ENCODE measurements around the gene RASGRF2.

The RASGRF2 gene

GRCh38 chr5:81162501-81162900 is 202.3 kb downstream of the RASGRF2 start:
- H3K27ac ChIP-seq = no peak overlapping the region
- DNase-seq (ENCODE audit: low read depth, low spot score) = peak; percentile 6

GRCh38 chr5:81163651-81164050 is 203.5 kb downstream of the RASGRF2 start:
- no peak overlapping the region for H3K27ac ChIP-seq
- no peak for DNase-seq (ENCODE audit: low read depth, low spot score)

DNA sequence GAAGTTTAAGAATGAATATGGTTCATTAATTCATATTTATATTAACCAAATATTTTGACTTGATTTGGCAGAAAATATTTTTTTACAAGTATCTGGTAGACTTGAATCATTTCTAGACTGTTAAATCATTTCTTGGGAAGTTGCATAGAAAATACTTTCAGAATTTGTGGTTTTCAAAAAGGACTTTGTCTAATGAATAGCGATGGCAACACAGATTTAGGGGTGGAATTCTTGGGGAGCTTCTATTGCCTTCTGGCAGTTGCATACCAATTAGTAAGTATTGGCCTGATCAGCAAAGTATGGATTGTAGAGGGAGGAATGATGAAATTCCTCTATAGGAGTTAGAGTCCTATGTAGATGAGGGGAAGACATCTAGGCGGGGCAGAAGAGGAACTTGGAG is 204.3 kb downstream of the RASGRF2 start:
- no peak for DNase-seq (ENCODE audit: low read depth, low spot score)
- no peak overlapping the region for H3K27ac ChIP-seq

DNA sequence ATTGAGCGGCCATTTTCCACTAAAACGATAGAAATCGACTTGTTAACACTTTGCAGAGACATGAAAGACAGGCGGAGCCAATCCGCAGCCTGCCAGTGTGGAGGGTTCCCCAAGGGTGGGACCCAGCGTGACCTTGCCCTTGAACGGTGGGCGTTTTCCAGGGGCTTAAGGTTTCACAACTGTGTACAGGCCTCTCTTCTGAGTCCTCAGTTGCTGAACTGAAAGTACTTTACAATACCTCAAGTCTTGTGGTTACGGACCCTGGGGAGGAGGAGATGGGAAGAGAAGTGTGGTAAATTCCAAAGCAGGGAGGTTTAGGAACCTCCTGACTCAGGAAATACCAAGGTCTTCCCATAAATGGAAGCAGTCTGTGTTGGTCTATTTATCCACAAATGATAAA is 204.8 kb downstream of the RASGRF2 start:
- no peak for DNase-seq (ENCODE audit: low read depth, low spot score)

GRCh38 chr5:81165493-81166119 is 205.4 kb downstream of the RASGRF2 start:
- no peak overlapping the region for H3K27ac ChIP-seq
- peak; percentile 14 for DNase-seq (ENCODE audit: low read depth, low spot score)

More for the DNA sequence above, 204.8 kb downstream of the RASGRF2 start:
- no peak overlapping the region for H3K27ac ChIP-seq

DNA sequence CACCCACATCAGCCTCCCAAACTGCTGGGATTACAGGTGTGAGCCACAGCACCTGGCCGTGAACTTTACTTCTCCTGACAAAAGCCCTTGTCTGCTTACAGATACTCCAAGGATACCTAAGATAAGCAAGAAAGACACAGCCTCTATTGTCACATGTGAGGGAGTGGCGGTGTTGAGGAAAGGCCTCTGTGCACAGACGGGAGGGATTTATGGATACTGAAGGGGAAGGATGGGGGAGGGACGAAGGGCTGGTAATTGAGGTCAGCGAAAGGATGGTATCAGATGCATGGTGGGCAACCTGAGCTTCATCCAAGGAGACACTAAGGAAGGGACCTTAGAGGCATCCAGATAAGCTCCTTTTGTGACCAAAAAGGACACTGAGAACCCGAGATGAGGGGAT is 206.3 kb downstream of the RASGRF2 start:
- no peak overlapping the region for H3K27ac ChIP-seq
- DNase-seq (ENCODE audit: low read depth, low spot score) = no peak

DNA sequence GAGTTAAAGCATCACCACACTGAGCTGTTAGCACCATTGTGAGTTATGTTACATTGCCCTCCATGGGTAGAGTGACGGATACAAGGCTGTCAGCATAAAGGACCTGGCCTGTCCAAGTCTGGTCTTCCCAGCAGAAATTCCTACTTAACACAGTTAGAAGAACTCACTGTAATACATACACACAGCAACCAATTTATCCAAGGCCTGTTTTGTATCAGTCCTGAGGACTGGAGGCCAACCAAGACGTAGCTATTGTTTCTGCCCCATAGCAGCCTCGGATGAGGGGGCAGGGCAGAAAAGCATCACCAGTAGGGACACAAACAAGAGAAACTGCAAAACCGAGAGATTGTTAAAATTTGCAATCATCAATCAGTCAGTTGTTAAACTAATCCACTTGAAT is 206.9 kb downstream of the RASGRF2 start:
- H3K27ac ChIP-seq = no peak overlapping the region
- no peak for DNase-seq (ENCODE audit: low read depth, low spot score)

- no peak overlapping the region for H3K27ac ChIP-seq
- no peak for DNase-seq (ENCODE audit: low read depth, low spot score)
These were observed 207.4 kb downstream of the RASGRF2 start for GRCh38 chr5:81167544-81167943.

GRCh38 chr5:81169924-81170323 is 209.8 kb downstream of the RASGRF2 start:
- H3K27ac ChIP-seq = no peak overlapping the region
- no peak for DNase-seq (ENCODE audit: low read depth, low spot score)

DNA sequence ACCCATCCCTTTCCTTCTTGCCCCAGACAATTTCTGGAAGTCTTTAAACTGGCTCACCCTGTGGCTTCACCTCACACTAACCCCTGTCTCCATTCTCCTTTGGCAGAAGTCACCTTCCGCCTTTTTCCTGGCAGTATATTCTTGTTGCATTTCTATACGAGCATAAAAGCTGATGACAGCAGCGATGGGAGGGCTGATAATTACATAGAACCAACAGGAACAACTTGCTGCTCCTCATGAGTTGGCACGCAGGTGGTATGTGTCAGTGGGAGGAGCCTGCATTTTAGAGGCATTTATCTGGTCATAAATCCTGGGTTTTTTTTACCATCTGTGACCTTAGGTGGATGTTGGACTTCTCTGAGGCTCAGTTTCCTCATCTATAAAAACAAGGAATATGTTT is 211.6 kb downstream of the RASGRF2 start:
- peak; percentile 79 for DNase-seq (ENCODE audit: low read depth, low spot score)
- H3K27ac ChIP-seq = no peak overlapping the region

DNA sequence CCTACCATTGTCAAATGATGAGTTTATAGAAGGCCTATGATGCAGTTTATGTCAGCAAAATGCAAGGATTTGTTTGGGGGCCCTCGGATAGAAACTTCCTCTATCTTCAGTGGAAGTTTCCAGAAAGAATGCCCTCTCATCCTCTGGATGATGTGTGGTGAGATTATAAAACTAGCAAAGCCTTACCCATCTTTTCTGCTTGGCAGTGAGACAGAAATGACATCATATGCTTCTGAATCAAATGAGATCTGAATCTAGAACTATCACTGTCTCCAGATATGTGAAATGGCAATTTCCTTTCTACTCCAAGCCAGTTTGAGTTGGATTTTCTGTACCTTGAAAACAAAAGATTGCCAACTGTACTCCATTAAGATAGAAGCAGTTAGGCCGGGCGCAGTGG is 212.5 kb downstream of the RASGRF2 start:
- no peak for DNase-seq (ENCODE audit: low read depth, low spot score)

GRCh38 chr5:81177061-81177460 is 216.9 kb downstream of the RASGRF2 start:
- DNase-seq (ENCODE audit: low read depth, low spot score) = no peak

More for the DNA sequence above, 212.5 kb downstream of the RASGRF2 start:
- H3K27ac ChIP-seq = no peak overlapping the region

GRCh38 chr5:81179959-81180358 is 219.8 kb downstream of the RASGRF2 start:
- no peak for DNase-seq (ENCODE audit: low read depth, low spot score)
- H3K27ac ChIP-seq = no peak overlapping the region

More at GRCh38 chr5:81177061-81177460, 216.9 kb downstream of the RASGRF2 start:
- H3K27ac ChIP-seq = no peak overlapping the region

GRCh38 chr5:81180780-81181460 is 220.8 kb downstream of the RASGRF2 start:
- H3K27ac ChIP-seq = no peak overlapping the region
- DNase-seq (ENCODE audit: low read depth, low spot score) = no peak

DNA sequence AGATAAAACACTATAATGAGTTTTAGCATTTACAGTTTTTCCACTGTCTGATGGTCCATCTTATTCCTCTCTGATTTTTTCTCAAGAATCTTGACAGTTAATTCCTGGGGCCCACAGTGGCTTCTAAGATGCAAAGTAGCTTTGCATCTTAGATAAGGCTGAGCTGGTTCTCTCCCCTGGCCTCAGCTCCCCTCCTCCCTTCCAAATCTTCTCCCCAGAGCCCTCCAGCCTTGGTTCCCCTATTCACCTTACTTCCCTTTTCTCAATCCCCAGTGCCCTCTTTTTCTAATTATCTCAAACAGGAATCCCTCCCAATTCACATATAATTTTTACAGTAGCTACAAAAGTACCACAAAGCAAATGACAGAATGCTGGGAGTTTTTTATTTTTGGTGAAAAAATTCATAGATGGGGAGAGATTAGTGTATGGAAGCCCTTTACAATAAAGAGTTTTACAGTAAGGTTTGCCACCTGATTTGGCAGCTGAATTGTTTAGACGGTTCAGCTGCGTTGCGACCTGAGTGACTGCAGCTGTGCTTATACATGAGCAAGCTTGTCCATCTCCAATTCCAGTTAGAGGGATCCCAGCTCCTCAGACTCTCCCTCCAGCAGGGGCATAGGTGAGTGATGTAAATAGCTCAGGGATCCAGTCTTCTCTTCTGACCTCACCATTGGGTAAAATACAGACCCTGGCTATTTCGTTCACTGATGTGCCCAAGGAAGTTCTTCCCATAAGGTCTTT is 221.6 kb downstream of the RASGRF2 start:
- DNase-seq (ENCODE audit: low read depth, low spot score) = no peak
- no peak overlapping the region for H3K27ac ChIP-seq

DNA sequence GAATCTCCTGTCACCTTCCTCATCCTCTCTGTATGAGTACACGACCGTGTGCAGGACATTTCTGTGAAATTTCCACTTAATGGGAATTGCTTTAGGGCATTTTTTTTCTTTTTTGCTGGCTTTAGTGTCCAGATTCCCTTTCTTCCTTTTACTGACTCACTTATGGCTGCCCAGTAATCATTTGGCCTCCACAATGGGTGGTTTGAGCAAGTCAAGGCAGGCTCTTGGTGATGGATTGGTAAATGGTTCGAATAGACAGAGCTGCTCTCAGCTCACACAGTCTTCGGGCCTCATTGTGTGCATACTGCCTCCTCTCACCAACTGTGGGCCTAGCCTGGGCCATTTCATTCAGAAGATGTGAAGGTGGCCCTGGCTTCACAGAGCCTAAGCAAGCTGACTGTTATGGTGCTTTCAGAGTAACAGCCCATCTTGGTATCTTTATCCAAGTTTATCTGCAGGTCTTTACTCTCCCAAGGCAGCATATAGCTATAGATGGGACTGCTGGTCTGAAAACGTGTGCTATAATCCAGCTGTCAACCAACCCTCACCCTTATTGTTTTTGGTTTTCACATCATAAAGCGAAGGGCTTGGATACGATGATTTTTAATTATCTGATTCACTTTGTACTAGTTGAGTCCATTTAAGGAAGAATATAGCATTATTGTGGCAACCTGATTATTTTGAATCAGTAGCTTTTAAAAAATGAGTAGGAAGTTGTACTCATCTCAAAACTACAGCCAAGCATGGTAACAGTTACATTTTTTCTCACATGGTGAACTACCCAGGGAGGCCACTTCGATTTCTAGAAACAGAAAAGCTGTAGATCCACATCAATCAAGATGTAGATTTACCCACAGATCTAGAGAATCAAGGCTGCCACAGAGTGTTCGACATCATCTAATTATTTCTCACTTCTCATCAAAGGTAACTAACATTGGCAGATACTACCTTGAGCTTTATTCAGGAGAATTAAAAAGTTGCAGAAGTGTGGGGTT is 222.5 kb downstream of the RASGRF2 start:
- H3K27ac ChIP-seq = no peak overlapping the region
- DNase-seq (ENCODE audit: low read depth, low spot score) = no peak

GRCh38 chr5:81183811-81184748 is 223.9 kb downstream of the RASGRF2 start:
- H3K27ac ChIP-seq = no peak overlapping the region
- no peak for DNase-seq (ENCODE audit: low read depth, low spot score)

GRCh38 chr5:81184749-81185110 is 224.6 kb downstream of the RASGRF2 start:
- H3K27ac ChIP-seq = no peak overlapping the region
- no peak for DNase-seq (ENCODE audit: low read depth, low spot score)

GRCh38 chr5:81187885-81188284 is 227.7 kb downstream of the RASGRF2 start:
- no peak for DNase-seq (ENCODE audit: low read depth, low spot score)
- H3K27ac ChIP-seq = no peak overlapping the region

Data from epithelial cell of prostate (primary cell).